Activated T-cell treated with anti-CD3 and anti-CD28 coated beads, Interleukin-2, amount 50 U/mL, for 4 hours (primary cell): ENCODE measurements around the gene TRIM46. TPM values are rescaled to one million over a fixed set of nuclear protein-coding genes. Genes with fewer than 3 reads are reported as not detected.
A peak's percentile ranks its signal among the peaks of the same experiment; 100 is the strongest.
"Not testable (repeated sequence)": the region's sequence is repeated elsewhere in the genome, so short reads cannot be mapped to it uniquely, and the experiment has no call there.

Experiments used
- ATAC-seq, 2 donors: fragments of 200-7000 bp; cut with Tn5 transposase; one replicate each; pipeline ENCODE4 v1.10.0; 2021
- DNase-seq: peaks from one replicate; pipeline ENCODE4 v3.0.0-alpha.2; 2020
- H3K27me3 Mint-ChIP-seq: one replicate; pipeline ENCODE4 v1.8.0; 2021; ENCODE audit warnings: low read depth, mixed read lengths
- H3K36me3 Mint-ChIP-seq: one replicate; pipeline ENCODE4 v1.8.0; 2022; ENCODE audit warnings: mixed read lengths; ENCODE audit not compliant: insufficient read depth
- H3K4me1 Mint-ChIP-seq: one replicate; pipeline ENCODE4 v1.8.0; 2021; ENCODE audit warnings: low read depth, mixed read lengths
- H3K4me3 Mint-ChIP-seq: one replicate; pipeline ENCODE4 v1.8.0; 2021; ENCODE audit warnings: mild to moderate bottlenecking, moderate library complexity, mixed read lengths
- H3K9me3 Mint-ChIP-seq: one replicate; pipeline ENCODE4 v1.8.0; 2021; ENCODE audit warnings: mixed read lengths
- total RNA-seq, 3 donors: library from RNA; stranded (reverse); gene quantifications; one replicate each; pipeline ENCODE4 v1.2.1, GENCODE V29; 2021

Gene TRIM46
- total RNA-seq, 3 donors from 2014 or later, result 3.5 to 4.4 (median 3.5) TPM

DNA sequence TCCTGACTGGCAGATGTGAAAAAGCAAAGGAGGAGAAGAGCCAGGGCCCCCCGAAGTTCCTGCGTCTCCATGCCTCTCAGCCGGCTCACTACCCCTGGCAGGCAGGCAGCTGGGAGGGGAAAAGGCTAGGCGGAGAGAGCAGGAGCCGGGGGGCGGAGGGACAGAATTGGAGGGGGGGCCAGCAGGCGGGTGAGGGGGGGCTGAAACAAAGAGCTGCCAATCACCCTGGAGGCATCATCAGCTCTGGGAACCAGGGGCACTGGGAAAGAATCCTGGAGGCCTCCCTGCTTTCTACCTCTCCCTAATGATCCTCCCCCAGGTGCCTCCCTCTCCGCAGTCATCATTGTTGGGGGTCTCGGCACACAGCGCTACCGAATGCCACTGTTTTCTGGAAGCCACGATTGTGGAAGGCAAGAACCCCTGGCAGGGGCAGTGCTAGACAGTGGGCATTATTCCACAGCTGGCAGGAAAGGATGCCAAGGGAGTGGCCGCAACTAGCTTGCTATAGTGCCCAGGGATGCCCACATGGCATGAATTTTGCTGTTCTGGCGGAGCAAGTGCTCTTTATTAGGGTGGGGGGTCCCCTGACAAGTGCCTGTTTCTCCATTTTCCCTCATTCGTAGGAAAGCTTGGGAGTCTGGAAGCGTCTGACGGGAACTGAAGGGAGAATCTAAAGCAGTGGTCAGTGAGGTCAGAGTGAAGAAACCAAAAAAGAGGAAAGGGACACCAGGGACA, 34.3 kb downstream of the TRIM46 start, which contains the start of gene THBS3:
TSS of gene THBS3 (minus strand) at position 92 of the 735 bp plus-strand sequence. CDS start at position 71, 21 bp downstream.
- H3K27me3 Mint-ChIP-seq, result no peaks in the 10 kb centered on the region
- peaks cover 8% of the 10 kb centered on the region for H3K36me3 Mint-ChIP-seq
- DNase-seq (no peak), ATAC-seq (no peak)
- H3K9me3 Mint-ChIP-seq, result no peaks in the 10 kb centered on the region
- H3K4me1 Mint-ChIP-seq, result peaks cover 24% of the 10 kb centered on the region
- H3K4me3 Mint-ChIP-seq, result peak within 1 kb of the TSS; percentile 91

DNA sequence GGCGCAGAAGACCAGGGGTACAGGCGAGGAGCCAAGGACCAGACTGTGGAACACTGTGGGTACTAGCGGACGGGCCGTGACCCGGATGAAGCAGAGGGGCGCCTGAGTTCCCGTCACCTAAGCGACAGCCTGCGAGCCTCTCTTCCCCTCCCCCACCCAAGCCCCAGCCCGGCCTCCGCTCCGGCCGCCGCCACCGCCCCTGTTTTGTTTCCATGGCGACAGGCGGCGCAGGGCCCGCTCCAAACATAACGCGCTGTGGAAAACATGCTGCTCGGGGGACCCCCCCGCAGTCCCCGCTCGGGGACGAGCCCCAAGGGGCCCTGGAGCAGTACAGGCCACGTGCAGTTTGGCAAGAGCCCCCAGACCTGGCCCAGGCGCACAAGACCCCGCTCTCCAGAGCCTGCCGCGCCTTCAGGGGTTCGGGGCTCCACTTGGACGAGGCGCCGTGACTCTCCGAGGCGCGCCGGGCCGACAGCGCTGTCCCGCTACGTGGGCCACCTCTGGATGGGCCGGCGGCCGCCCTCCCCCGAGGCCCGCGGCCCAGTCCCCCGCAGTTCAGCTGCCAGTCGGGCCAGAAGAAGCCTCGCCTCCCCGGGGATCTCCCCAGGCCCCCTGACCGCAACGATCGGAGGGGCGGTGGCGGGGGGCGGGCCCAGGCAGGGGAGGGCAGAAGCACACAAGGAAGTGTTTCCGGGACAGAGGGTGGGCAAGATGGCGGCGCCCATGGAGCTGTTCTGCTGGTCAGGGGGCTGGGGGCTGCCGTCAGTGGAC, 35.1 kb downstream of the TRIM46 start, which contains the start of gene MTX1:
TSS of gene MTX1 (plus strand) at position 155 of the 771 bp plus-strand sequence. CDS start at position 265, 110 bp downstream.
- Mint-ChIP-seq H3K36me3 (peaks cover 8% of the 10 kb centered on the region), H3K4me3 (peak within 1 kb of the TSS; percentile 91), H3K9me3 (no peaks in the 10 kb centered on the region), H3K27me3 (no peaks in the 10 kb centered on the region), H3K4me1 (peaks cover 24% of the 10 kb centered on the region)
- ATAC-seq (peak; percentile 89 to 92), DNase-seq (peak; percentile 82)

DNA sequence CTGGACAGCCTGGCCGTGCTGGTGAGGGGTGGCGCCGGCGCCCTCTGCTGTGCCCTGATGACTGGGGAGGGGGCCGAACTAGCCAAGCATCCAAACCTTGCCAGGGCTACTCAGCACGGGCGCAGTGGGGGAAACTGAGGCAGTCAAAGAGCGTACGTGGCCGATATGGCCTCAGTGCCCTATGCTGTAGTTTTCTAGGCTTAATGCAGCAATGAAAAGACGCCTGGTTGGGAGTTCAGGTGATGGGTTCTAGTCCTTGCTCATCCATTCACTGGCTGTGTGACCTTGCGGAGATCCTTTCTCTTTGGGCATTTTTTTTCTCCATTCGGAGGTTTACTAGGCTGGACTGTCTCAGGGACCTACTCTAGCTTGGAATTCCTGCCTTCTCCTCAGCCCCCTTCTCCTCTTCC, 35.7 kb downstream of the TRIM46 start:
- H3K36me3 Mint-ChIP-seq, result peaks cover 8% of the 10 kb centered on the region
- DNase-seq (no peak), ATAC-seq (no peak)
- no peaks in the 10 kb centered on the region for H3K27me3 Mint-ChIP-seq
- H3K4me3 Mint-ChIP-seq, result peak overlapping the region; percentile 91
- peaks cover 24% of the 10 kb centered on the region for H3K4me1 Mint-ChIP-seq
- no peaks in the 10 kb centered on the region for H3K9me3 Mint-ChIP-seq

DNA sequence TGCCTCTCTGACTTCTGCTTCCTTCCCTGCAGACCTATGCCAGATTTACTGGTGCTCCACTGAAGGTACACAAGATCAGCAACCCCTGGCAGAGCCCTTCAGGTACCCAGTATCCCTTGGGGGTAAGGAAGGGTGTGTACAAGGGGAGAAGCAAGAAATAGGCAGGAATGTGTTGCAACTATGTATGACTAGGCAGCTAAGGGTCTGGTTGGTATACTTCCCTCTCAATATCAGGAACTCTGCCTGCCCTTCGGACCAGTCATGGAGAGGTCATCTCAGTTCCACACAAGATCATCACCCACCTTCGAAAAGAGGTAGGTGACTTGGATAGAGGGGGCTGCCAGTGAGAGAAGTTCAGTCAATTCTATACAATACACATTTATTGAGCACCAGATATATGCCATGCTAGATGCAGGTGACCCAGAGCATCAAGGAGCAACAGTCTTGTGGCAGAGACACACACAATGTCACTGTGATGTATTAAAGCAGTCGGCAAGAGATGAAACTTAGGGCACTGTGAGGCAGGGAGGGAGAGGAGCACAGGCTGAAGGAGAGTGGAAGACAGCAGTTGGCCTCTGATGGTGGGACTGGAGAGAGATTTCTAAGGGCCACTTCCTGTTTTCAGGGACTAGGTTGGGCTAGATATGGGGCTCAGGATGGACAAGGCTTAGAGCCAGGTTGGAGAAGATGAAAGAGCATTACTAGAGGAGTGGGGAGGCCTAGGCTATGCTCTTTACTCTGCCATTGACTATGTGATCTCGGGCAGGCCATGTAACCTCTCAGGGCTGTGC, 36.9 kb downstream of the TRIM46 start:
- Mint-ChIP-seq H3K27me3 (no peaks in the 10 kb centered on the region), H3K36me3 (peaks cover 11% of the 10 kb centered on the region), H3K4me1 (peaks cover 32% of the 10 kb centered on the region), H3K4me3 (peak overlapping the region; percentile 91), H3K9me3 (no peaks in the 10 kb centered on the region)
- no peak for DNase-seq
- no peak for ATAC-seq

DNA sequence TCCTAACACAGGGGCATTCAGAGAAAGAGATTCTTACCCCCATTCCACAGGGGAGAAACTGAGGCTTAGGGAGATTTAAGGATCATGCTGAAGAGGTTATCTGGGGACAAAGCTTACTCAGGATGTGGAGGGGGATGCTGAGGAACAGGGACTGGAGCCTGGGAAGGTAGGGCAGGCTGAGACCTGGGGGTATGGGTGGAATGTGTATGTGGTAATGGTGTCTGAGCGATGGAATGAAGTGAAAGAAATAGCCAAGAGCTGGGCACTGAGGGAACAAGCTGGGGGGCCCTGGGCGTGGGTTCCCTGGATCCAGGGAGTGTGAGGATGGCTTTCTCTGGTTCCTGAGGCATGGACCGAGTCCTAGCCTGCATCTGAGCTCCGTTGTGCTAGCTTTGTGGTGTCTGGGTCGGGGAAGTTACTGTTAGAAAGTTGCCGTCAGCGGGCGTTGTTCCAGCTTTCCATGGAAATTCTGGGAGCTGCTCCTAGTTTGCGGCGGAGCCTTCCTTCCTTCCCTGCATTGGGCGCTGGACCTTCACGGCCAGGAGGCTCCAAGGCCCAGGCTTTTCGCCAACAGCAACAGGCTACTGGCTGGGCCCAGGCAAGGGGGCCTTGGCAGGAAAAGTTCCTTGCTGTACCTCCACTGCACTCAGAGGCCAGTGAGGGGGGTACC, 37.9 kb downstream of the TRIM46 start:
- H3K4me1 Mint-ChIP-seq, result peaks cover 34% of the 10 kb centered on the region
- peaks cover 12% of the 10 kb centered on the region for H3K36me3 Mint-ChIP-seq
- not testable (repeated sequence) for H3K9me3 Mint-ChIP-seq, DNase-seq, H3K4me3 Mint-ChIP-seq, H3K27me3 Mint-ChIP-seq, ATAC-seq

DNA sequence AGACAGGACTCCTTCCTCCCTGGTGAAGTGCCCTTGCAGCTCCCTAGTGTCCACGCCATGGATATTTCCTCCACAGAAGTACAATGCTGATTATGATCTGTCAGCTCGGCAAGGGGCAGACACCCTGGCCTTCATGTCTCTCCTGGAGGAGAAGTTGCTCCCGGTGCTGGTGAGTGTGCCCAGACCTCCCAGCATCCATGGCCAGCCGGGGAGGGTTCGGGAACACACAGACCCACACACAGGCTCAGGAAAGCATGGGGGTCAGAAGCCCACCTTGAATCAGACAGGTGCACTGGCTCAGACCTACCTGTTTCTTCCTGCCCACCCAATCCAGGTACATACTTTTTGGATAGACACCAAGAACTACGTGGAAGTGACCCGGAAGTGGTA, 38.4 kb downstream of the TRIM46 start:
- Mint-ChIP-seq H3K4me1 (peaks cover 30% of the 10 kb centered on the region), H3K36me3 (peaks cover 12% of the 10 kb centered on the region)
- not testable (repeated sequence) for ATAC-seq, DNase-seq, H3K4me3 Mint-ChIP-seq, H3K9me3 Mint-ChIP-seq, H3K27me3 Mint-ChIP-seq

DNA sequence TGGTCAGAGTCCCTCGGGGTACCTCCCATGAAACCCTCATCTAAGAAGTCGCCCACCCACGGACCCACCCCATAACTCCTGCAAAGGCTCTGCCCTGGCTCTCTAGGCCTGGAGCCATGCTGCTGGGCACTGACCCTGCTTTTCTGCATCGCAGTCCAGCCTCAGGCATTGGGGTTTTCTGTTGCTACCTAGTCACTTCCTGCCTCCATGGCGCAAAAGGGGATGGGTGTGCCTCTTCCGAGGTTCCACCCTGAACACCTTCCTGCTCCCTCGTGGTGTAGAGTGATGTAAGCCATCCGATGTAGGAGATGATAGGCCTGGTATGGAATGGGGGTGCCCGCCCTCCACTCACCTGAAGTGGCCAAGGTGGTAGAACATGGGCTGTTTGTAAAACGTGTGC, 41.1 kb downstream of the TRIM46 start:
- H3K27me3 Mint-ChIP-seq, DNase-seq, H3K9me3 Mint-ChIP-seq, H3K4me3 Mint-ChIP-seq: not testable (repeated sequence)
- H3K36me3 Mint-ChIP-seq, result peaks cover 12% of the 10 kb centered on the region
- ATAC-seq, result peak; percentile 20 to 23
- H3K4me1 Mint-ChIP-seq, result peaks cover 24% of the 10 kb centered on the region

DNA sequence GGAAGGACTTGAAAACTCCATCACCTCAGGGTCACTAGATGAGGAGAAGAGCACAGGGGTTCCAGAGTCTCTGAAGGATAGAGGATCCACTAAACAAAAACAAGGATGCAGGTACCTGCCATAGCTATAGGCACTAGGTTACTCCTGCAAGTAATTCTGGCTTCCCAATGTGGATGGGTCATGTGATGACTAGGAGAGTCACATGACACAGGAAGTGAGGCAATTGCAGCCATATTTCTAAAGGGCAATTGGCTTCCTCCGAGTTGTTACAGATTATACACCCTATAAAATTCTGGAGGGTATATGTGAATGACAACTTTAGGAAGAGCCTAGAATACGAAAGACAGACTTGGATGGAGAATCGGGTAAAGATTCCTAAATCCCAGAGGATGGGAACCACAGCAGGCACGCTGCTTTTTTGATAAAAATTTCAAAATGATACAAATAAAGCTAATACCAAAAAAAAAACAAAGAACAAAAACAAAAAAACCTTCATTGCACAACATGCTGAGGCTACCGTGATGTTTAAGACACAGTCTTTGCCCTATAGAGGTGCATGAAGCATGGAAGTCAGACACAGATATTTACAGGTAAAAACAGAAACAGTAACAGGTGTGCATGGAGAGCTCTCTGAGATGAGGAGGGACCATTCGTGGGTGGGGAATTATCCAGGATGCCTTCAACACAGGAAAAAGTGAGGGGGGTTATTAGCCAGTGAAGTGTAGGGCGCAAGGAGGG, 45.4 kb downstream of the TRIM46 start:
- Mint-ChIP-seq H3K9me3 (no peaks in the 10 kb centered on the region), H3K27me3 (no peaks in the 10 kb centered on the region), H3K4me3 (no peak overlapping the region), H3K36me3 (peaks cover 4% of the 10 kb centered on the region), H3K4me1 (peaks cover 29% of the 10 kb centered on the region)
- peak in 1 of 2 donors; percentile 9 for ATAC-seq
- DNase-seq, result no peak

DNA sequence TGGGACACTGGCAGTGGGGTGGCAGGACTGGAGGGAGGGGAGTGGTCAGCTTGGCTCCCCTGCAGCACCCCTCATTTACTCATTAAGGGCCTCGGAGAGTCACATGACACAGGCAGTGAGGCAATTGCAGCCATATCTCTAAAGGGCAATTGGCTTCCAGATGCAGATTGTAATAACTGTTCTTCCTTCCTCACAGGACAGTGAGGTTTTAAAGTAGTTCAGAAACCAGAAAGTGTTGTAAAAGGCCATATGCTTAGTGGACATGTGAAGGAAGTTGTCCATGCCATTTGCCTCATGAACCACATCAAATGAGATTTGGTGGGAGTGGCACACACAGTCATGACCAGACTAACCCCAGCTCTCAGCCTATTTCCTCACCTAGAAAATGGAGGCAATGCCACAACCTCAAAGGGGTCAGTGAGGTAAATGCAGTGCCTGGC, 46.0 kb downstream of the TRIM46 start:
- DNase-seq, result no peak
- Mint-ChIP-seq H3K36me3 (peaks cover 4% of the 10 kb centered on the region), H3K9me3 (no peaks in the 10 kb centered on the region), H3K4me1 (peaks cover 29% of the 10 kb centered on the region), H3K4me3 (no peak overlapping the region), H3K27me3 (no peaks in the 10 kb centered on the region)
- ATAC-seq, result peak in 1 of 2 donors; percentile 36

DNA sequence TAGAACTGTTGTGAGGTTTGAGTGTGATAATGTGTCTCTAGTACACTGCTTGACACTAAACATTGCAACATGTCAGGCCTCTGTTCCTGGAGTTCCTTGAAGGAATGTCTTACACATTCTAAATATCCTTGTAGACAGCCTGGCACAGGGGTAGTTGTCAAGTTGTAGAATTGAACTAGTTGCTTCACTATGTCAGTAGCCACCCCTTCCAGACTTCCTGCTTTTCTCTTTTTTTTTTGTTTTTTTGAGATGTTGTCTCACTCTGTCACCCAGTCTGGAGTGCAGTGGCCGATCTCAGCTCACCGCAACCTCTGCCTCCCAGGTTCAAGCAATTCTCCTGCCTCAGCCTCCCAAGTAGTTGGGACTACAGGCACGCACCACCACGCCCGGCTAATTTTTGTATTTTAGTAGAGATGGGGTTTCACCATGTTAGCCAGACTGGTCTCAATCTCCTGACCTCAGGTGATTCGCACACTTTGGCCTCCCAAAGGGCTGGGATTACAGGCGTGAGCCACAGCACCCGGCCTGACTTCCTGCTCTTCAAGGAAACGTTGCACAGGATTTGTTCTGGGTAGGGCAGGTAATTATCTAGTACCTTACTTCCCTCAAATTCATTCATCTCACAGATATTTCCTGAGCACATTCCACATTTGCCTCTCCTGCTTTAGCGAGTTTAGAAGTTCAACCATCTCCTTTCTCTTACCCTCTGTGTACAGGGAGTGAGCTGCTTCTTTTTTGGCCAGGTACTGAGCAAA, 46.7 kb downstream of the TRIM46 start:
- DNase-seq, H3K36me3 Mint-ChIP-seq, H3K4me3 Mint-ChIP-seq, H3K9me3 Mint-ChIP-seq, H3K27me3 Mint-ChIP-seq, ATAC-seq: not testable (repeated sequence)
- peaks cover 22% of the 10 kb centered on the region for H3K4me1 Mint-ChIP-seq

DNA sequence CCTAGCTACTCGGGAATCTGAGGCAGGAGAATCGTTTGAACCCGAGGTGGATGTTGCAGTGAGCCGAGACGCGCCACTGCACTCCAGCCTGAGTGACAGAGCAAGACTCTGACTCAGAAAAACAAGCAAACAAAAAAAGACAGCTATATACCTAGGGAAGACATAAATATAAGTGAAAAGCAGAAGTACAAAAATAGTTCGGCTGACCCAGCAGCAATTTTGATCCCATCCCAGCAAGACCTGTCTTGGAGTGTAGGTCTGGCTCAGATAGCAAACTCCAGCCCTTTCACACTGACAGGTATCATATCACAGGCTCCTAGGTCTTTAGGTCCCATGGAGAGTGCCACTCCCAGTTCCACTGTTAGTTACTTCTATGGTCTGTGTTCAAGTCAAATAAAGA, 49.4 kb downstream of the TRIM46 start:
- H3K4me1 Mint-ChIP-seq, result peaks cover 35% of the 10 kb centered on the region
- no peaks in the 10 kb centered on the region for H3K27me3 Mint-ChIP-seq
- H3K4me3 Mint-ChIP-seq, result no peak overlapping the region
- no peaks in the 10 kb centered on the region for H3K9me3 Mint-ChIP-seq
- no peak for ATAC-seq
- H3K36me3 Mint-ChIP-seq, result no peaks in the 10 kb centered on the region
- DNase-seq, result no peak

DNA sequence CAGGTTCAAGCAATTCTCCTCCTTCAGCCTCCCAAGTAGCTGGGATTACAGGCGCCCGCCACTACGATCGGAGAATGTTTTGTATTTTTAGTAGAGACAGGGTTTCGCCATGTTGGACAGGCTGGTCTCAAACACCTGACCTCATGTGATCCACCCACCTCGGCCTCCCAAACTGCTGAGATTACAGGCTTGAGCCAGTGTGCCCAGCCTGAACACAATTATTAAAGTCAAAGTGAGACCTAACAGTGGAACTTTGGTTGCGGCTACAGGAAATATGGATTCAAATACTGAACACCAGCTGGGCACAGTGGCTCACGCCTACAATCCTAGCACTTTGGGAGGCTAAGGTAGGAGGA, 51.7 kb downstream of the TRIM46 start:
- H3K4me1 Mint-ChIP-seq, result peaks cover 21% of the 10 kb centered on the region
- not testable (repeated sequence) for ATAC-seq, DNase-seq, H3K36me3 Mint-ChIP-seq, H3K27me3 Mint-ChIP-seq, H3K9me3 Mint-ChIP-seq
- H3K4me3 Mint-ChIP-seq, result peak overlapping the region; percentile 94
